Panc1 (cell line): ENCODE results near the gene NME3.

Experiments used
- POLR2AphosphoS5 ChIP-seq: IDR thresholded peaks from 2 replicates; pipeline ENCODE4 v1.6.1; 2012; ENCODE audit warnings: mild to moderate bottlenecking, low read depth, low read length, moderate library complexity
- REST ChIP-seq, 2 experiments: IDR thresholded peaks; 2 replicates each; pipeline ENCODE4 v1.6.1; 2011 to 2012; ENCODE audit warnings: low read depth in 2 of 2, control low read depth in 1 of 2, low read length in 1 of 2, mild to moderate bottlenecking in 1 of 2, moderate library complexity in 1 of 2; ENCODE audit not compliant: insufficient read depth in 1 of 2
- SIN3A ChIP-seq: IDR thresholded peaks from 2 replicates; pipeline ENCODE4 v1.6.1; 2012; ENCODE audit warnings: low read depth, mild to moderate bottlenecking, low read length, moderate library complexity, borderline replicate concordance; ENCODE audit not compliant: insufficient read depth
- TCF7L2 ChIP-seq: IDR thresholded peaks from 2 replicates; pipeline ENCODE4 v1.6.1; 2011; ENCODE audit warnings: mild to moderate bottlenecking, low read depth, low read length, inconsistent platforms
- TF ChIP-seq, protein P1 (sequence below): fragments of 450-650 bp; IDR thresholded peaks from 2 replicates; pipeline ENCODE4 v1.5.1; 2017; ENCODE audit warnings: mild to moderate bottlenecking

DNA sequence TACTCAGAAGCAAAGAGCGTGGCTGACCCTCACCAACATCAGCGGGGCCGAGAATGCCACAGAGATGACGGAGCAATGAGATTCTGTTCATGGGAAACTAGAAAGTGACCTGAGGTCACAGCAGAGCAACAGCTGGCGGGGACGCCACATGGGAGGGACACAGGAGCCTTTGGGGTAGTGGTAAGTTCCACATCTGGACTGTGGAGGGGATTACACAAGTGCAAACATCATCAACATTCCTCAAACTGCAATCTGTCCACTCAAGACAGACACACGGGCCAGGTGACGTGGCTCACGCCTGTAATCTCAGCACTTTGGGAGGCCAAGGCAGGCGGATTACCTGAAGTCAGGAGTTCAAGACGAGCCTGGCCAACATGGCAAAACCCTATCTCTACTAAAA lies 44.1 kb upstream of the NME3 start:
- TF ChIP-seq, protein P1, sequence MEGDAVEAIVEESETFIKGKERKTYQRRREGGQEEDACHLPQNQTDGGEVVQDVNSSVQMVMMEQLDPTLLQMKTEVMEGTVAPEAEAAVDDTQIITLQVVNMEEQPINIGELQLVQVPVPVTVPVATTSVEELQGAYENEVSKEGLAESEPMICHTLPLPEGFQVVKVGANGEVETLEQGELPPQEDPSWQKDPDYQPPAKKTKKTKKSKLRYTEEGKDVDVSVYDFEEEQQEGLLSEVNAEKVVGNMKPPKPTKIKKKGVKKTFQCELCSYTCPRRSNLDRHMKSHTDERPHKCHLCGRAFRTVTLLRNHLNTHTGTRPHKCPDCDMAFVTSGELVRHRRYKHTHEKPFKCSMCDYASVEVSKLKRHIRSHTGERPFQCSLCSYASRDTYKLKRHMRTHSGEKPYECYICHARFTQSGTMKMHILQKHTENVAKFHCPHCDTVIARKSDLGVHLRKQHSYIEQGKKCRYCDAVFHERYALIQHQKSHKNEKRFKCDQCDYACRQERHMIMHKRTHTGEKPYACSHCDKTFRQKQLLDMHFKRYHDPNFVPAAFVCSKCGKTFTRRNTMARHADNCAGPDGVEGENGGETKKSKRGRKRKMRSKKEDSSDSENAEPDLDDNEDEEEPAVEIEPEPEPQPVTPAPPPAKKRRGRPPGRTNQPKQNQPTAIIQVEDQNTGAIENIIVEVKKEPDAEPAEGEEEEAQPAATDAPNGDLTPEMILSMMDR = no peak
- TF ChIP-seq POLR2AphosphoS5 (no peak), REST (IDR thresholded peaks at IDR 0.05; ENCODE audit: insufficient read depth in 1 of 2, low read depth in 2 of 2, low read length in 1 of 2) (no peak), SIN3A (no peak), TCF7L2 (no peak)
